ENCODE measurements around the gene TNFRSF4. TPM values are rescaled to one million over a fixed set of nuclear protein-coding genes. Genes with fewer than 3 reads are reported as not detected.

Gene TNFRSF4
- total RNA-seq, 4 donors from 2014 or later = 1.5 to 4.5 (median 3.2) TPM

DNA sequence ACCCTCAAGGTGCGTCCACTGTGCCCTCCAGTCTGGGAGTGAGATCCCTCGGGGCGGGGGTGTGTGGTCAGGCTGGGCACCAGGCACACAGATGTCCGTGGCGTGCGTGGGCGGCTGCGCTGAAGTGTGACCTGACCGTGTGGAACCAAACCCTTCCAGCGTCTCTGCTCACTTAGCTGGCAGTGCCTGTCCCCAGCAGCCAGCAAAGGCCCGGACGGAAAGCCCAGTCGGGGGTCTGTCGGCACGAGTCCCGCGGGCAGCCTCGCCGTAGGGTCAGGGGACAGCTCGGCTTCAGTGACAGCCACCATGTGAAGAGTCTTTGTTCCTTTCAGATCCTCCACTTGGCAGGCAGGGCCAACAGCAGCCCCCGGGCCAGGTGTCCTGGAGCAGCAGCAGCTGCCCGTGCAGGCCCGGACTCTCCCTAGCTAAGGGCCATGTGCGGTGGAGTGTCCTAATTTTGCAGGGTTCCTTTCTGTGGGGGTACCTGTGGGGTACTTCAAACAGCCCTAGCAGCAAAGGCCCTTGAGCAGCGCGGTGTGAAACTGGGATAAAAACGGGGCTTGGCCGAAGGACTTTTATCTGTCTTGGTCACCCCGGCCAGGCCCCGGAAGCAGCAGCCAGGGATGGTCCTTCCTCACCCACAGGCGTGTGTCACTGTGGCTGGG lies 28.7 kb downstream of the TNFRSF4 start:
- no peaks in the 10 kb centered on the region for H3K36me3 ChIP-seq
- H3K4me1 ChIP-seq = no peaks in the 10 kb centered on the region
- no peak for DNase-seq
- no peaks in the 10 kb centered on the region for H3K27me3 ChIP-seq
- TF ChIP-seq, protein P1, sequence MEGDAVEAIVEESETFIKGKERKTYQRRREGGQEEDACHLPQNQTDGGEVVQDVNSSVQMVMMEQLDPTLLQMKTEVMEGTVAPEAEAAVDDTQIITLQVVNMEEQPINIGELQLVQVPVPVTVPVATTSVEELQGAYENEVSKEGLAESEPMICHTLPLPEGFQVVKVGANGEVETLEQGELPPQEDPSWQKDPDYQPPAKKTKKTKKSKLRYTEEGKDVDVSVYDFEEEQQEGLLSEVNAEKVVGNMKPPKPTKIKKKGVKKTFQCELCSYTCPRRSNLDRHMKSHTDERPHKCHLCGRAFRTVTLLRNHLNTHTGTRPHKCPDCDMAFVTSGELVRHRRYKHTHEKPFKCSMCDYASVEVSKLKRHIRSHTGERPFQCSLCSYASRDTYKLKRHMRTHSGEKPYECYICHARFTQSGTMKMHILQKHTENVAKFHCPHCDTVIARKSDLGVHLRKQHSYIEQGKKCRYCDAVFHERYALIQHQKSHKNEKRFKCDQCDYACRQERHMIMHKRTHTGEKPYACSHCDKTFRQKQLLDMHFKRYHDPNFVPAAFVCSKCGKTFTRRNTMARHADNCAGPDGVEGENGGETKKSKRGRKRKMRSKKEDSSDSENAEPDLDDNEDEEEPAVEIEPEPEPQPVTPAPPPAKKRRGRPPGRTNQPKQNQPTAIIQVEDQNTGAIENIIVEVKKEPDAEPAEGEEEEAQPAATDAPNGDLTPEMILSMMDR (IDR thresholded peaks at IDR 0.05) = no peak
- TF ChIP-seq POLR2A (IDR thresholded peaks at IDR 0.05) = no peak
- no peaks in the 10 kb centered on the region for H3K9me3 ChIP-seq
- H3K4me3 ChIP-seq (replicated peaks in 1 of 3) = no peak overlapping the region
- intact Hi-C loops (cut with DNase I) = no loop called here
- WGBS, 2 donors = 80 to 98% methylated on average over 7 to 25 of the region's 31 CpGs
- H3K27ac ChIP-seq = no peak overlapping the region

- no peak for TF ChIP-seq POLR2A (IDR thresholded peaks at IDR 0.05)
- TF ChIP-seq, protein P1 (IDR thresholded peaks at IDR 0.05) = no peak
- Histone ChIP-seq H3K4me3 (replicated peaks in 1 of 3) (no peak overlapping the region), H3K4me1 (no peaks in the 10 kb centered on the region), H3K9me3 (no peaks in the 10 kb centered on the region), H3K27me3 (no peaks in the 10 kb centered on the region), H3K27ac (no peak overlapping the region), H3K36me3 (no peaks in the 10 kb centered on the region)
- DNase-seq = no peak
- WGBS, 2 donors = 88 to 91% methylated on average over 19 to 30 of the region's 33 CpGs
- intact Hi-C loops (cut with DNase I) = no loop called here
Observed at GRCh38 chr1:1183833-1184775, 29.8 kb downstream of the TNFRSF4 start.

DNA sequence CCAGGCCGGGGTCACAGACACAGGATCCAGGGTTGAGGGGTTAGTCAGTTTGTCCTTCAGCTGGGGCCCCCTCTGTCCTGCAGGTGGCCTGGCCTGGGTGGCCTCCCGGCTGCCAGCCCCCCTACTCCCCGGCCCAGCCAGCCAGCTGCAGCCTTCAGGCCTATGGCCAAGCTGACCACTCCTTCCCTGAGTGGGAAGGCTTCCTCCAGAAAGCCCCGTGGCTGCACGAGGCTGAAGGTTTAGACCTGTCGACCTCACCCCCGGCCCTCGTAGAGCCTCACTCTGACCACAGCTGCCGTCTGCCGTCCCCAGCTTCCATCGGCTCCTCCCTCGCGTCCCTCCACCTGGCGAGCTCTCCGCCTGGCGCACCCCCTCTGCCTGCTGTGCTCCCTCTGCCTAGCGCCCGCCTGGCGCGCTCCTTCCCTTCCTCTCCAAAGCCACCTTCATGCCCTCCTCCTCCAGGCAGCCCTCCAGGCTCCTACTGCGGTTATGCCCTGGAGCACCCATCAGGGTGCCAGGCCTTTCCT lies 30.7 kb downstream of the TNFRSF4 start:
- H3K36me3 ChIP-seq = no peaks in the 10 kb centered on the region
- no peaks in the 10 kb centered on the region for H3K4me1 ChIP-seq
- no peak for TF ChIP-seq POLR2A (IDR thresholded peaks at IDR 0.05)
- TF ChIP-seq, protein P1 (IDR thresholded peaks at IDR 0.05) = no peak
- no peaks in the 10 kb centered on the region for H3K9me3 ChIP-seq
- intact Hi-C loops (cut with DNase I) = no loop called here
- DNase-seq = no peak
- no peak overlapping the region for H3K27ac ChIP-seq
- H3K27me3 ChIP-seq = no peaks in the 10 kb centered on the region
- no peak overlapping the region for H3K4me3 ChIP-seq (replicated peaks in 1 of 3)
- WGBS, 2 donors = 78 to 88% methylated on average over 20 of the region's 21 CpGs

DNA sequence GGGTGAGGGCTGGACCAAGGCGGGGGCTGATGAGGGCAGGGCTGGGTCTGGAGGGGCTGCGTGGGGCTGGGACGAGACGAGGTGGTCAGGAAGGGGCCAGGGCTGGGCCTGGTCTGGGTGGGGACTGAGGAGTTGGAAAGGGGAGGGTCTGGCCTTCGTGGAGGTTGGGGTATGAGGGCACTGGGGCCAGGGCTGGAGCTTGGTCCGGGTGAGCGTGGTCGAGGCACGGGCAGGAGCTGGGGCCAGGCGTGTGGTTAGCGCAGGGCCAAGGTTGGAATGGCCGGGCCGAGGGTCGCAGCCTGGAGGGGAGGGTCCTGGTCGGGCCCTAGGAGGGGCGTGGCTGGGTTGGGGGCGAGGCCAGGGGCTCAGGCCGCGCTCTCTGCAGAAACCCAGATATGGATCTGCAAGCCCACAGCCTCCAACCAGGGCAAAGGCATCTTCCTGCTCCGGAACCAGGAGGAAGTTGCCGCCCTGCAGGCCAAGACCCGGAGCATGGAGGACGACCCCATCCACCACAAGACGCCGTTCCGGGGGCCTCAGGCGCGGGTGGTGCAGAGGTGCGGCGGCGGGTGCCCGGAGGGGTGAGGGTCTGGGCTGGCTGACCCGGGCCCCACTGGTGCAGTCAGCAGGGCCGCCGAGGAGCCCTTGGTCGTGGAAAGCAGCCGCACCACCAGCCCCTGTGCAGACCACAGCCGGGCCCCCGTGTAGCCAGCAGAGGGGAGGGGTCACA lies 31.3 kb downstream of the TNFRSF4 start:
- Histone ChIP-seq H3K36me3 (no peaks in the 10 kb centered on the region), H3K9me3 (no peaks in the 10 kb centered on the region), H3K27me3 (no peaks in the 10 kb centered on the region), H3K27ac (no peak overlapping the region), H3K4me1 (no peaks in the 10 kb centered on the region), H3K4me3 (replicated peaks in 1 of 3) (no peak overlapping the region)
- no peak for DNase-seq
- TF ChIP-seq, protein P1 (IDR thresholded peaks at IDR 0.05) = no peak
- no peak for TF ChIP-seq POLR2A (IDR thresholded peaks at IDR 0.05)
- WGBS, 2 donors = 76 to 85% methylated on average over 27 to 38 of the region's 39 CpGs
- intact Hi-C loops (cut with DNase I) = no loop called here

All from thyroid gland (tissue), 4 donors.